B cell (primary cell): ENCODE measurements around the gene LRP5.

ENCODE experiments used
- CTCF ChIP-seq: fragments of 200-600 bp; IDR thresholded peaks from one replicate; pipeline ENCODE4 v1.8.0; 2022; ENCODE audit warnings: antibody characterized with exemption, mild to moderate bottlenecking
- EZH2 ChIP-seq: IDR thresholded peaks from 2 replicates; pipeline ENCODE4 v1.6.1; 2012; ENCODE audit warnings: borderline replicate concordance, low read depth, mild to moderate bottlenecking, moderate library complexity, low read length; ENCODE audit not compliant: insufficient read depth, poor library complexity, severe bottlenecking

DNA sequence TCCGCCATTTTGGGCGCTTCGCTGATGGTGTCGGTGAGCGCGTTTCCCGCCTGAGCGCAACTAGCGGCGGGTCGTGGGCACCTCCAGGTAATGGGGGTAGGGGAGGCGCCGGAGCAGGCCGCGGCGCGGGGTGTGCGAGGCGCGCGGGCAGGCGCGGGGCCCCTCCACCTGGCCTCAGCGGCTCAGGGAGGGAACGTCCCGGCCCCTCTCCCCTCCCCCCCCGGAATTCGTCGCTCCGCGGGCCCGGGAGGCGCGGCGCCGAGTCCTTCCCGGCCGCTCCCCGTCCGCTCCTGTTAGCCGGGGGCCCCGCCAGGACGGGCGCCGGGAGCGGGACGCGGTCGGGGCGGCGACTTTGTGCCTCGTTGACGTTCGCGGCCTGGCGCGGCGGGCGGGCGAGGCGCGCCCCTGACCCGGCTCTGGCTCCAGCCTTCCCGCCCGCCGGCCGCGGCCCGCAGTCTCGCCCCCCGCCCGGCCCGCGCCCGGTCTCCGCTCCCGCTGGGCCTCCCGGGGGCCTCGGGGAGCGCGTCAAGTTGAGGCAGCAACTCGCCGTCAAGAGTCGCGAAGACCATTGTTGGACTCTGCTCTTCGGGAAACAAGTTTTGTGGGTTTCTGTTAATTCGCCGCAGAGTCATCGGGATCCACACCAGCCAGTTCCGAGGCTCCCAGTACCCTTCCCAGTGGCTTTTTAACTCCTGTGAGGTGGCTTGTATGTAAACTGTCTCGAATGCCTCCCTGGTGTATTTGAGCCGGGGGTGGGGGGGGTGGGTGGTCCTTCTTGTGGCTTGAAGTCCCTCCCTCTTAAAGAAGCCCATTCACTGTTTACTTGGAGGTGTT lies 148.6 kb downstream of the LRP5 start, which contains the start of gene PPP6R3:
- TF ChIP-seq EZH2, result no peak
- TF ChIP-seq CTCF, result no peak
